GM12878 (cell line): ENCODE results near the gene CALHM4.

ENCODE experiments used
- CTCF ChIP-seq, 3 experiments: IDR thresholded peaks in 2 of 3; conservative IDR thresholded peaks in 1 of 3; 2 replicates each; pipeline ENCODE4 v1.5.1; 2011; ENCODE audit warnings: low read depth in 3 of 3, low read length in 3 of 3, mild to moderate bottlenecking in 3 of 3, control low read depth in 2 of 3, moderate library complexity in 2 of 3, inconsistent platforms in 1 of 3, mixed read lengths in 1 of 3; ENCODE audit not compliant: control insufficient read depth in 2 of 3, insufficient read depth in 1 of 3; ENCODE audit errors: extremely low read depth in 1 of 3
- EZH2 ChIP-seq: IDR thresholded peaks from 2 replicates; pipeline ENCODE4 v1.6.1; 2012; ENCODE audit warnings: low read depth, mild to moderate bottlenecking, control low read depth, inconsistent platforms, low read length, borderline replicate concordance; ENCODE audit not compliant: control insufficient read depth
- SIN3A ChIP-seq: IDR thresholded peaks from 2 replicates; pipeline ENCODE4 v1.6.1; 2012; ENCODE audit warnings: low read depth, low read length, improper control_type of control experiment
- TCF3 ChIP-seq: IDR thresholded peaks from 2 replicates; pipeline ENCODE4 v1.6.1; 2012; ENCODE audit warnings: low read depth, mild to moderate bottlenecking, low read length, borderline replicate concordance; ENCODE audit not compliant: insufficient read depth

GRCh38 chr6:116572162-116572561 is 18.6 kb downstream of the CALHM4 start:
- TF ChIP-seq TCF3: no peak
- TF ChIP-seq EZH2: no peak
- no peak for TF ChIP-seq SIN3A
- no peak for TF ChIP-seq CTCF (IDR thresholded peaks at IDR 0.05 in 2 of 3, conservative IDR thresholded peaks at IDR 0.05 in 1 of 3; ENCODE audit: control insufficient read depth in 2 of 3, extremely low read depth in 1 of 3, insufficient read depth in 1 of 3, low read depth in 3 of 3, low read length in 3 of 3)
